KOPT-K1 (cell line): ENCODE data around the gene PHYHD1.

ENCODE experiments used
- H3K27ac ChIP-seq: fragments of 200-600 bp; sonication (generic); 2 replicates; pipeline ENCODE4 v1.5.1; 2016; ENCODE audit warnings: antibody characterized with exemption, mild to moderate bottlenecking, low read depth, low read length; ENCODE audit not compliant: poor library complexity, severe bottlenecking
- H3K36me3 ChIP-seq: fragments of 200-600 bp; sonication (generic); 2 replicates; pipeline ENCODE4 v1.5.1; 2017; ENCODE audit warnings: antibody characterized with exemption, mild to moderate bottlenecking, low read length, moderate library complexity; ENCODE audit not compliant: insufficient read depth
- H3K9me3 ChIP-seq: fragments of 200-600 bp; sonication (generic); 2 replicates; pipeline ENCODE4 v1.5.1; 2017; ENCODE audit warnings: antibody characterized with exemption, low read length, mild to moderate bottlenecking; ENCODE audit not compliant: insufficient read depth, poor library complexity, severe bottlenecking

Gene PHYHD1

GRCh38 chr9:128894764-128895163, 26.0 kb upstream of the PHYHD1 start:
- H3K36me3 ChIP-seq, result peaks cover 63% of the 10 kb centered on the region
- H3K9me3 ChIP-seq, result no peaks in the 10 kb centered on the region
- no peak overlapping the region for H3K27ac ChIP-seq

GRCh38 chr9:128895556-128895955, 25.2 kb upstream of the PHYHD1 start:
- H3K27ac ChIP-seq, result no peak overlapping the region
- no peaks in the 10 kb centered on the region for H3K9me3 ChIP-seq
- peaks cover 56% of the 10 kb centered on the region for H3K36me3 ChIP-seq

GRCh38 chr9:128898382-128898781, 22.4 kb upstream of the PHYHD1 start:
- H3K9me3 ChIP-seq, result no peaks in the 10 kb centered on the region
- H3K27ac ChIP-seq, result peak overlapping the region; percentile 57
- peaks cover 31% of the 10 kb centered on the region for H3K36me3 ChIP-seq

DNA sequence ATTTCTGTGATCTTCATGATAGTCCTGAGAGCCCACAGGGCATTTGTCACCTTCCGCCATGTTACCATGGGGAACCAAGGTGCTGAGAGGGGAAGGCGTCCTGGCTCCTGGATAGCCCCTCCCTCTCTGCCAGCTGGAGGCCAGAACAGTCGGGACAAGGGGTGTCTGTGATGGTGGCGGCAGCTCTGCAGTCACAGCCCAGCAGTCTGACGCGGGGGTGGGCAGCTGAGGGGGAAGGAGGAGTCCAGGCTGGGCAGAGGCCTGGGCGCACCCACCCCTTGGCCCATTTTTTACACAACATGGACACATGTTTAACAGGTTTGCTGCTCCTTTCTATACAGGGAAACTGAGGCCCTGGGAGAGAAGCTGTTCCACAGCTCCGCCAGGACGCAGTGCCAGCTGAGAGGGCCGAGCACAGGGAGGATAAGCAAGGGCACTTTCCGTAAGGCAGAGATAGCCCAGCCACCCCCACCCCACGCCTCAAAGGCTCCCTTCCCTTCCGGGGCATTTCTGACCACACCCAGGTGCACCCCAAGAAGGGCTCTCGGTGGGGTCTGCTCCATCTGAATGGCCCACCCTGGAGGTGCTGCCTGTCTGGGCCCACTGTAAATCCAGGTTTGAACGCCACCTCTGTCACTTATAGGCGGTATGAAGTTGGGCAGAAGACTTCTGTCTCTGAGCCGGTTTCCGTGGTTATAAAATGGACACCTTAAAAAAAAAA, 21.8 kb upstream of the PHYHD1 start:
- H3K27ac ChIP-seq, result peak overlapping the region; percentile 57
- H3K36me3 ChIP-seq, result peaks cover 25% of the 10 kb centered on the region; the same call in 1 of the 2 replicates

DNA sequence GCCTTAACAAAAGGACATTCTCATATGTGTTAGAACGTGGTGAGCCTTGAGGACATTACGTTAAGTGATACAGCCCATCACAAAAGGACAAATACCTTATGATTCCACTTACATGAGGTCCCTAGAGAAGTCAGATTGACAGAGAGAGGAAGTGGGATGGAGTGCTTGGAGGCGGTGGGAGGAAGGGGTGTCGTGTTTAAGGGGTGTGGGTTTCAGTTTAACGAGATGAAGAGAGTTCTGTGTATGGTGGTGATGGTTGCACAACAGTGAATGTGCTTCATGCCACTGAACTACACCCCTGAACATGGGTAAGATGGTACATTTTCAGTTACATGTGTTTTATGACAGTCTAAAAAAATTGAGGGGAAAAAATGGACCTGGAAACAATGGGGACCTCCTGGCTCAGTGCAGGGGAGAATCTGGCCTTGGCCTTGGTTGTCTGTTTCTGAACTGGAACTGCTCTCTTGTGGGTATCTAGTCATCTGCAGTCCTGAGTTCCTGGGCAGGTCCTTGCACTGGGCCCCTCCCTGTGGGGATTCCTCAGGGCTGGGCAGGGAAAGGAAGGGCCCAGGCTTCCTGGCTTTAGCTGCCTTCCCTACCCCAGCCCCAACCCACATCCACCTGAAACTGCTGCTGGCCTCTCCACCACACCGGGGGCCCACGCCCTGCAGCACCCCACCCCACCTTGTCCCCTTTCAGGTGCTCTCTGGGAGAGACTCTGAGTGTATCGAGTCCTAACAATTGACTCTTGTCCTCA, 21.0 kb upstream of the PHYHD1 start:
- H3K27ac ChIP-seq, result peak overlapping the region; percentile 57
- H3K36me3 ChIP-seq, result peaks cover 25% of the 10 kb centered on the region; the same call in 1 of the 2 replicates
- H3K9me3 ChIP-seq, result no peaks in the 10 kb centered on the region

More for the DNA sequence above, 21.8 kb upstream of the PHYHD1 start:
- no peaks in the 10 kb centered on the region for H3K9me3 ChIP-seq

DNA sequence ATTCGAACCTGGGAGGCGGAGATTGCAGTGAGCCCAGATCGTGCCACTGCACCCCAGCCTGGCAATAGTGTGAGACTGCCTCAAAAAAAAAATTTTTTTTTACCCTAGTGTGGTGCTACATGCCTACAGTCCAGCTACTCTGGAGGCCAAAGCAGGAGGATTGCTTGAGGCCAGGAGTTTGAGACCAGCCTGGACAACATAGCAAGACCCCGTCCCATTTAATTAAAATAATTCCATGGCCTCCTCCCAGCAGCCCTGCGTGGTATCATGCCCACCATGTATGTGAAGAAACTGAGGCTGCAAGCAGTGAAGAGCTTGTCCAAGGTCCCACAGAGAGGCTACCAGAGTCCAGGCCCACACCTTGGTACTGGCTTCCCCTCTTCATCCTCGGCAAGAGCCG, 19.4 kb upstream of the PHYHD1 start:
- H3K9me3 ChIP-seq, result no peaks in the 10 kb centered on the region
- H3K27ac ChIP-seq, result peak overlapping the region; percentile 84

DNA sequence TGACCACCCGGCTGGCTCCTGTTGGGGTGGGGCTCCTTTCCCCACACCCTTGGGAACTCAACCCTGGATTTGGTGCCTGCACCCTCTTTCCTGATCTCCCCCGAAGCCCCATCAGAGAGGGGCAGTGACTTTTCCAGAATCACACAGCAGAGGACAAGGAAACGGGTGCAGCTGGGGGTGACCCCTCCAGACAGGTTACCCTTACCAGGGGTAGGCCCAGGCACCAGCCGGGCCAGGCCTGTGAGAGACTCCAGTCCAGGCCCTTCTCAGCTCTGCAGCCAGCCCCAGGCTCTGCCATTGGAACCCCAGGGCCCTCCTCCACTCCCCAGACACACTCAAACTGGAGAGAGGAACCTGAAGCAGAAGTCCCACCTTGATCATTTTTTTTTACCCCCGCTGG, 19.0 kb upstream of the PHYHD1 start:
- Histone ChIP-seq H3K27ac (peak overlapping the region; percentile 84), H3K36me3 (peaks cover 17% of the 10 kb centered on the region; the same call in 1 of the 2 replicates)

More for the DNA sequence above, 19.4 kb upstream of the PHYHD1 start:
- H3K36me3 ChIP-seq, result peaks cover 15% of the 10 kb centered on the region; the same call in 1 of the 2 replicates

GRCh38 chr9:128902351-128903078, 18.3 kb upstream of the PHYHD1 start:
- H3K9me3 ChIP-seq, result no peaks in the 10 kb centered on the region
- H3K36me3 ChIP-seq, result peaks cover 17% of the 10 kb centered on the region; the same call in 1 of the 2 replicates
- peak overlapping the region; percentile 84 for H3K27ac ChIP-seq

More for the DNA sequence above, 19.0 kb upstream of the PHYHD1 start:
- H3K9me3 ChIP-seq, result no peaks in the 10 kb centered on the region

GRCh38 chr9:128903079-128903461, 17.7 kb upstream of the PHYHD1 start:
- Histone ChIP-seq H3K36me3 (peaks cover 22% of the 10 kb centered on the region), H3K27ac (peak overlapping the region; percentile 84), H3K9me3 (no peaks in the 10 kb centered on the region)

DNA sequence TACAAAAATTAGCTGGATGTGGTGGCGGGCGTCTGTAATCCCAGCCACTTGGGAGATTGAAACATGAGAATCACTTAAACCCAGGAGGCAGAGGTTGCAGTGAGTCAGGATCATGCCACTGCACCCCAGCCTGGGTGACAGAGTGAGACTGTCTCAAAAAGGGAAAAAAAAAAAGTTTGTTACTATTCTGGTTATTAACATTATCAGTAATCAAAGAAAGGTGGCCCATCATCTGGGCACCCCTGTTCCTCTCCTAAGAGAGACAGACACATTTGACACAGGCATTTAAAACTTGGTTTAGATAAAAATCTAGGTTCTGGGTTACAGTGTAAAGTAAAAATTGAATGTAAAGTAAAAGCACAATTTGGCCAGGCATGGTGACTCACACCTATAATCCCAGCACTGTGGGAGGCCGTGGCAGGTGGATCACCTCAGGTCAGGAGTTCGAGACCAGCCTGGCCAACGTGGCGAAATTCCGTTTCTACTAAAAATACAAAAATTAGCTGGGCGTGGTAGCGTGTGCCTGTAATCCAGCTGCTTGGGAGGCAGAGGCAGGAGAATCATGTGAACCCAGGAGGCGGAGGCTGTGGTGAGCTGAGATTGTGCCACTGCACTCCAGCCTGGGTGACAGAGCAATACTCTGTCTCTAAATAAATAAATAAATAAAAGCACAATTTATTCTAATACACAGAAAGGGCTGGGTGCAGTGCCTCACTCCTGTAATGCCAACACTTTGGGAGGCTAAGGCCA, 16.7 kb upstream of the PHYHD1 start:
- Histone ChIP-seq H3K36me3 (peaks cover 26% of the 10 kb centered on the region), H3K27ac (no peak overlapping the region), H3K9me3 (no peaks in the 10 kb centered on the region)

GRCh38 chr9:128905964-128906363, 14.8 kb upstream of the PHYHD1 start:
- Histone ChIP-seq H3K9me3 (no peaks in the 10 kb centered on the region), H3K36me3 (peaks cover 42% of the 10 kb centered on the region), H3K27ac (no peak overlapping the region)

DNA sequence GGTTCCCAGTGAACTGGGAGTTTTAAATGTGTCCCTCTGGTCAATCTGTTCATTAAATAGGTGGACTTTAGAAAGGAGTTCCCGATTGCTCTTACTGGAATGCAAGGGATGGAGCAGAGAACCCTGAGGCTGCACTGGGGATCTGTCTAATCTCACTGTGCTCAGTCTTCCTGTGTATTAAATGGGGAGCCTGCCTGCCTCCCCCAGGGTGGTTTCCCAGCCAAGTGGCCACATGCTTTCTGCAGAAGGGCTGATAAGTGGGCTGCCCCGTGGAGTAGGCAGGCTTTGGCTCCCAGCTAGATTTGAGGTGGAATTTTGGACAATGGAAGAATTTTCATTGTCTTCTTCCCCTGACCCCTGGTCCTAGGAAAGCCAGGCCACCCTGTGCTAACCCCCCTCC, 14.0 kb upstream of the PHYHD1 start:
- Histone ChIP-seq H3K36me3 (peaks cover 43% of the 10 kb centered on the region), H3K9me3 (no peaks in the 10 kb centered on the region), H3K27ac (no peak overlapping the region)

DNA sequence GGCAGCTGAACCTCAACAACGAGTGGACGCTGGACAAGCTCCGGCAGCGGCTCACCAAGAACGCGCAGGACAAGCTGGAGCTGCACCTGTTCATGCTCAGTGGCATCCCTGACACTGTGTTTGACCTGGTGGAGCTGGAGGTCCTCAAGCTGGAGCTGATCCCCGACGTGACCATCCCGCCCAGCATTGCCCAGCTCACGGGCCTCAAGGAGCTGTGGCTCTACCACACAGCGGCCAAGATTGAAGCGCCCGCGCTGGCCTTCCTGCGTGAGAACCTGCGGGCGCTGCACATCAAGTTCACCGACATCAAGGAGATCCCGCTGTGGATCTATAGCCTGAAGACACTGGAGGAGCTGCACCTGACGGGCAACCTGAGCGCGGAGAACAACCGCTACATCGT, 12.4 kb upstream of the PHYHD1 start:
- peaks cover 56% of the 10 kb centered on the region for H3K36me3 ChIP-seq
- H3K9me3 ChIP-seq, result no peaks in the 10 kb centered on the region
- no peak overlapping the region for H3K27ac ChIP-seq

DNA sequence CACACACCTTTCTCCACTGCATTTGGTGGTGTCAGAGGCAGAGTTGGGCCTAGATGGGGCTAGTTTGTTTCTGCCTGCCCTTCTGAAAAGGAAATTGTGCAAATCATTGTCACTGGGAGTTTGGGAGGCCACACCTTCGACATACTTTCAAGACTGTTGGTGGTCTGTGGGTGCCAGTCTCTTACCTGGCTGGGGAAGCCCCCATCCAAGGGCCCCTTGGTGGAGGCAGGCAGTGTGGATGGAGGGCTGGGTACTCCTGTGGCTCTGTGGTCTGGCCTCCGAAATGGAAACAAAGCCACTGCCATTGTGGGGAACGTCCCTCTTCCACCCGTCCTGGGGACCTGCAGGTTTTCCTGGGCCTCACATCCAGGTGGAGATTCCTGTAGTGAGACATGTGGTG, 10.9 kb upstream of the PHYHD1 start:
- Histone ChIP-seq H3K36me3 (peaks cover 69% of the 10 kb centered on the region), H3K9me3 (no peaks in the 10 kb centered on the region), H3K27ac (no peak overlapping the region)
